HG02678 (cell line): ENCODE results near the gene SLC16A4.
A peak's percentile ranks its signal among the peaks of the same experiment; 100 is the strongest.
"Not testable (repeated sequence)": the region's sequence is repeated elsewhere in the genome, so short reads cannot be mapped to it uniquely, and the experiment has no call there.

Experiments used
- ATAC-seq: cut with Tn5 transposase; IDR thresholded peaks from one replicate; pipeline ENCODE4 v1.9.1; 2021; ENCODE audit warnings: mild to moderate bottlenecking, moderate library complexity; ENCODE audit not compliant: unreplicated experiment

SLC16A4 gene

GRCh38 chr1:110390692-110391245 lies at the start of gene SLC16A4:
TSS of gene SLC16A4 (minus strand) at chr1:110391026. CDS start at chr1:110389323, 1,703 bp downstream.
- ATAC-seq: no peak

GRCh38 chr1:110439873-110440272 lies 49.0 kb upstream of the SLC16A4 start:
- not testable (repeated sequence) for ATAC-seq

GRCh38 chr1:110438893-110439292 lies 48.1 kb upstream of the SLC16A4 start:
- no peak for ATAC-seq

- ATAC-seq: not testable (repeated sequence)
These were observed 46.9 kb upstream of the SLC16A4 start for GRCh38 chr1:110437645-110438299.

DNA sequence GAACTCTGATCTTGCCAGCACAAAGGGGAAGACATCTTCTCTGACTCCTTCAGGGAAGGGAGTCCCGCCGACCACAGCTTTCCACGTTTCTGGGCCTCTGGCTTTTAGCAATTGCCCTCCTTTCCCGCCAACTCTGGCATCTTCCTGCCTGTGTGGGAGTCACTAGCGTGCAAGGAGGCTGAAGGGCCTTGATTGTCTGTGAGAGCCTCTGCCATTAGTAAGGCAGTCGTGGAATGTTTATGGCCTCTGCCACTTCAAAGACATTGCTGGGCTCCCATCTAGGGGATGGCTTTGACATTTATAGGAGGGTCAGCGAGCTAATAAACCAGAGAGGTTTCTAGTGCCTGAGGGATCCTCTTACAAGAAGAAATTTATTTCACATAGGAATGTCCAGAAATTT lies 45.8 kb upstream of the SLC16A4 start:
- no peak for ATAC-seq

- ATAC-seq: no peak
These were observed 44.1 kb upstream of the SLC16A4 start for GRCh38 chr1:110434946-110435345.

- no peak for ATAC-seq
These were observed 43.0 kb upstream of the SLC16A4 start for GRCh38 chr1:110433803-110434202.

DNA sequence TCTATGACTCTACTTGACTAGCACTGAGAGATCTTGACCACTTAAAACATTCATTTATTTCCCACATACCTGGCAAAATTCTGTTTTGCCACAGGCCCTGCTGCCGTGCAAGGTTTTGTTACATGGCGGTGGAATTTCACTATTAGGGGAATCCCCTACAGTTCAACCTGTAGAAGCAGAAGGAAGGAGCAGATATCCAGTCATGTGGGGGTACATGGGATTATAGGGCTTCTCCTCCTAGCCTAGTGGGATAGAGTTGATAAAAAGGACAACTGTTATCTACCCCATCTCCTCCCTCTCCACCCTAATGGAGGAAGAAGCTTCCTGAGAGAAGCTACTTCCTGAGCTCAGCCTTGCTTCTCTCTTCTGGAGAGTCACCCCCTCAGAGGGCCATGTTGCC lies 42.4 kb upstream of the SLC16A4 start:
- no peak for ATAC-seq

DNA sequence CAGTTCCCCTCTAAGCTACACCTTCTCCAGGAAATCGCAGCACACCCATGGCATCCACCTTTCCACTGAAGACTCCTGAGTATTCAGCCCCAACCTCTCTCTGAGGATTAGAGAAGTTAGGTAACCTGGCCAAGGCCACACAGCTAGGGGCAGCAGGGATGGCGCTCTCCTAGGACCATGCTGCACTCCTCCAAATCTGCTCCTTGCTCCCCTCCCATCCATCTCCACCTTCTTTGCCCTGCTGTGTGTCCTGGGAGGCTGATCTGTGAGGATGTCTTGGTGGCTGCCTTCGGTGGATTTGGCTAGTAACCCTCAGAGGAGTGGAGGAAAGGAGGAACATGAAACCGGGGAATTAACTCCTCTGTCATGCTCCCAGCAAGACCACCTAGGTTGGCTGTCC lies 40.1 kb upstream of the SLC16A4 start:
- ATAC-seq: no peak

DNA sequence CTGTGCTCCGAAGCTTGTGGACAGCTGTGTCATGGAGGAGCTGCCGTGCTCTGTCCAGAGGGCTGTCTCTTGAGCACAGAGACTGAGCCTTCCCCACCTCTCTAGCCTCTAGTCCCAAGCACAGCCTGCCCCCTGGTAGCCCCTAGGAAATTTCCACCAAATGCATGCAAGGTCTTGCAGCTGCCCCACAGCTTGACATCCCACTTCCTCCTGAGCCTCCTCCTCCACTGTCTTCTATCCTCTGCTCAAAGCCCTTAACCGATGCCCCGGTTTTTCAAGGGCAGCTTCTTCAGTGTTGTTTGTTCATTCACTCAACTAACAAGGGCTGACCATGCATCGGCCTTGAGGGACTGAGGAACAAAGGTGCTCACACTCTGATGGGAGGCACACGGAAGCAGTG lies 39.5 kb upstream of the SLC16A4 start:
- ATAC-seq: no peak

DNA sequence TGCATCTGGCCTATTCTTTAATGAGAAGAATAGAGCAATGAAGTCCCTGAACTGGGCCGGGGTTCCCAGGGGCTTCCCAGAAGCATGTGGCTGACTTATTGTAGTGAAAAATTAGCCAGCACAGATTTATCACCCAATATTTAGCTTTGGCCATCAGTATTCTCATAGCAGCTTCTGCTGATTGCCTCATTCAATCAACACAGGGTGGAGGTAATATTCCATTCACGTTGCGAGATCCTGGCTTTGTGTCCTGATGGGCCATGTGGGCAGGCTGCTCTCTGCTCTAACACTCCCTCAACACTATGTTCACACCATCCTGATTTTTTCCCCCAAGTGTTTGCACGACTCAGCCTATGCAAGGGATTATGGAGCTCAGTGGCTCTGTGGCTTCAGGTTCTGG lies 38.1 kb upstream of the SLC16A4 start:
- no peak for ATAC-seq

- ATAC-seq: no peak
These were observed 36.0 kb upstream of the SLC16A4 start for GRCh38 chr1:110426854-110427253.

DNA sequence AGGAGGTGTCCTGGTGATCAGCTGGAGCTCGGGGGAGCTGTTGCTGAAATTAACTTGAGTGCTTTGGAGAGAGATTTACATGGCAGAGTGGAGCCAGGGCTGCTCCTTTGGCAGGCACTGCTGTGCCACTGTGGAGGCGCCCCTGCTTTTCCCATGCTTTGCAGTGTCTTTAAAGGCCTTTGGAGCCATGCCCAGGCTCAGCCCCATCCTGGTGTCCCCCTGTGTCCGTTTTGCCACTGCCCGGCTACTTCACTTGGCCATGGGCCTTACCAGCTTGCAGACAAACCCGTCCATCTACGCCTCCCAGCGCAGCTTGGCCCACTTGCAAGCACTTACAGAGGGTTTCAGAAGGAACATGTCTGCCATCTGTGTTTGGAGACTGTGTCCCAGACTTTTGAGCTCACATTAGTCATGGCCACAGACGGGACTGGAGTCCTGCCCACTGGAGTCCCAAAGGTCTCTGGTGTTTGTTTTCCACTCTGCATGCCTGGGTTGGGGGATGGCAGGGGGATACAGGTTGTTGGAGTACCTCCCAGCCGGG lies 34.9 kb upstream of the SLC16A4 start:
- ATAC-seq: no peak

GRCh38 chr1:110424699-110425611 lies 34.1 kb upstream of the SLC16A4 start:
- no peak for ATAC-seq

DNA sequence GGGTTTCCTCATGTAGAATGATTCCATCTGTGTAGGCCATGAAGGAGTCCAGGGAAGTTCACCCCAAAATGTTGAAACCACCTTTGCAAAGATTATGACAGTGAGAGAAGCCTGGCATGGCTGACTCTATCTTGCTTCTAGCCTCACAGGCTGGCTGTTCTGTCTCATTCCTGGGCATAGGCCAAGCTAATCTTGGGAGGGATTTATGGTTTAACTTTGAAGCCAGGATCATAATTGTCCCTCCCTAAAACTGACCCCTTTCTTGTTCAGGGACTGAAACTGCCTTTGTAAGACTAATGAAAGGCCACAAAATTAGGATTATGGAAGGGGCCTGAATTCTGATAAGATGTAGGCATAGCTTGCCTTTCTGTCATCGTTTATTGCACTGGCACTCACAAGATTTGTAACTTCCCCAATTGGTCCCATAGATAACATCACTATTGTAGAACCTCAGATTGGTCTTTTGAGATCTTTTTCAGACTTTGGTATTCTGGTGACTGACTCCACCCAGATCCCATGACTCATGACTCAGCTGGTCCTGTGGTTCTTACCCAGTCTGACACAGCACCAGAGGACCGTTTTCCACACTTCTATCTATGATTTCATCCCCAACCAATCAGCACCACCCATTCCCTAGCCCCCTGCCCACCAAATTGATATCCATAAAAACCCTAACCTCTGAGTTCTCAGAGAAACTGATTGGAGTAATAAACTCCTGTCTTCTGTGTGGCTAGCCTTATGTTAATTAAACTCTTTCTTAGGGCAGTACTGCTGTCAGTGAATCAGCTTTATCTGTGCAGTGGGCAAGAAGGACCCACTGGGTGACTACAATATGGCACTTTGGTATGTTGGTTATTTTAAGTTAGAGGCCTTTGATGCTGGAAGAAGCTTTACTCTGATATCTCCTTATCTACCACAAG lies 30.3 kb upstream of the SLC16A4 start:
- no peak for ATAC-seq

- no peak for ATAC-seq
These were observed 29.3 kb upstream of the SLC16A4 start for GRCh38 chr1:110420023-110420662.

DNA sequence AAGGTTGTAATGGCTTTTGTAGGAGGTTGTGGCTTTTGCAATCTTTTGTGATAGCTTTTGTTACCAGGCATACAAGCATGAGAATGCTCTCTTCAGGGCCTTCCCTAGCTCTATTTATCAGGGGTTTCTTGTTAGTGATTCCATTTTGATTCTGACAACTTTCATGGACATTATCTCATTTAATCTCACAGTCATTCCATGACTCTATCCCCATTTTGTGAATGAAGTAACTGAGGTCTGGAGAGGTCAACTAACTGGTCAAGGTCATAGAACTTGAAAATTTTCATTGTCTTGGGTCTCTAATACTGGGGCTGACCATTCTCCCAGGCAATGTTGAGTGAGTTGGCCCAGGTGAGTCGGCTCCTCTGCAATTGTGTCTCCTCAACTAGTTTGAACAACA lies 27.9 kb upstream of the SLC16A4 start:
- ATAC-seq: no peak

DNA sequence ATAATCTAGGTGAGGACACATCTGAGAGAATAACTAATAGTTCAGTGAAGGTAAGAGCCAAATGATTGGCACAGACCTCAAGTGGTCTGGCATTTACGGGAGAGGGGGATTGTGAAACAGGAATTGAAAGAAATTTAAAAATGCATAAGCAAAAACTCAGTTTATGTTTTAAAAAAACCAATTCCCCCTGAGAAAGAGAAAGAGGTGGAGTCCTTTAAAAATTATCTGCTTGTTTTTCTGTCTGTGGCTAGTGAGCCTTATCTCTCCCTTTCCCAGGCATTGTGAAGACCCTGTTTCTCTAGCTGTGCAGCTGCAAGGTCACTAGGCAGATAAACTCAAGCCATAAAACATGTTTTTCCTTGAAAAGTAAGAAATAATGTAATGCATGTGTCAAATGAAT lies 22.2 kb upstream of the SLC16A4 start:
- ATAC-seq: not testable (repeated sequence)

- peak; percentile 62 for ATAC-seq
These were observed 21.8 kb upstream of the SLC16A4 start for GRCh38 chr1:110412576-110412975.

DNA sequence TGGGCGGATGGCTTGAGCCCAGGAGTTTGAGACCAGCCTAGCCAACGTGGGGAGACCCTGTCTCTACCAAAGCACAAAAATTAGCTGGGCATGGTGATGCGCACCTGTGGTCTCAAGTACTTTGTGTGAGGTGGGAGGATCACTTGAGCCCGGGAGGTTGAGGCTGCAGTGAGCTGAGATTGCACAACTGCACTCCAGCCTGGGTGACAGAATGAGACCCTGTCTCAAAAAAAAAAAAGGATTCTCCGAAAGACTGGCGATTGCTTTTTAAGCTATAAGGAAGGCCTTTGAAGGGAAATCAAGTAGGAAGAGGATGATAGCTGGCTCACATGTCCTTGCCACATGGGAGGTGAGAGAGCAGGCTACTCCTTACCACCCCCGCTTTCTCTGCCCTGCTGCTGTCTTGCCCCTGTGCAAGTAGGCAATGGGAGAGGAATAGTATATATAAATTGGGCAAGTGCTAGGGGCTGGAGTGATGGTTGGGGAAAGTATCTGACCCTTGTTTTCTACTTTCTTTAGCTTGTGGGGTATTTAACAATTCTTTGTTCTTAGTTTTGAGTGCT lies 20.4 kb upstream of the SLC16A4 start:
- ATAC-seq: no peak
